ENCODE measurements around the gene WSCD2.

WSCD2 gene

GRCh38 chr12:108204117-108204987, 75.3 kb downstream of the WSCD2 start:
- Histone ChIP-seq H3K36me3 (no peaks in the 10 kb centered on the region), H3K4me1 (ENCODE audit: control insufficient read depth in 1 of 2, insufficient read depth in 1 of 2, low read depth in 1 of 2, low read length in 1 of 2) (no peaks in the 10 kb centered on the region), H3K9me3 (no peaks in the 10 kb centered on the region), H3K27me3 (peaks cover 27% of the 10 kb centered on the region), H3K4me3 (ENCODE audit: low read depth in 1 of 2, low read length in 1 of 2) (no peak overlapping the region), H3K27ac (no peak overlapping the region)
- TF ChIP-seq CTCF (IDR thresholded peaks at IDR 0.05), result no peak

- Histone ChIP-seq H3K27ac (no peak overlapping the region), H3K36me3 (no peaks in the 10 kb centered on the region), H3K27me3 (peaks cover 27% of the 10 kb centered on the region), H3K4me1 (ENCODE audit: control insufficient read depth in 1 of 2, insufficient read depth in 1 of 2, low read depth in 1 of 2, low read length in 1 of 2) (no peaks in the 10 kb centered on the region), H3K9me3 (no peaks in the 10 kb centered on the region), H3K4me3 (ENCODE audit: low read depth in 1 of 2, low read length in 1 of 2) (no peak overlapping the region)
- no peak for TF ChIP-seq CTCF (IDR thresholded peaks at IDR 0.05)
These were observed 76.8 kb downstream of the WSCD2 start for GRCh38 chr12:108205864-108206263.

GRCh38 chr12:108207791-108208730, 79.0 kb downstream of the WSCD2 start:
- Histone ChIP-seq H3K4me3 (ENCODE audit: low read depth in 1 of 2, low read length in 1 of 2) (no peak overlapping the region), H3K9me3 (no peaks in the 10 kb centered on the region), H3K27ac (no peak overlapping the region), H3K27me3 (peaks cover 16% of the 10 kb centered on the region), H3K4me1 (ENCODE audit: control insufficient read depth in 1 of 2, insufficient read depth in 1 of 2, low read depth in 1 of 2, low read length in 1 of 2) (no peaks in the 10 kb centered on the region), H3K36me3 (no peaks in the 10 kb centered on the region)
- no peak for TF ChIP-seq CTCF (IDR thresholded peaks at IDR 0.05)

- Histone ChIP-seq H3K9me3 (no peaks in the 10 kb centered on the region), H3K4me1 (ENCODE audit: control insufficient read depth in 1 of 2, insufficient read depth in 1 of 2, low read depth in 1 of 2, low read length in 1 of 2) (no peaks in the 10 kb centered on the region), H3K27ac (no peak overlapping the region), H3K27me3 (peaks cover 16% of the 10 kb centered on the region), H3K4me3 (ENCODE audit: low read depth in 1 of 2, low read length in 1 of 2) (no peak overlapping the region), H3K36me3 (no peaks in the 10 kb centered on the region)
- TF ChIP-seq CTCF (IDR thresholded peaks at IDR 0.05), result no peak
These were observed 80.9 kb downstream of the WSCD2 start for GRCh38 chr12:108210001-108210400.

GRCh38 chr12:108211157-108211556, 82.1 kb downstream of the WSCD2 start:
- Histone ChIP-seq H3K9me3 (no peaks in the 10 kb centered on the region), H3K4me1 (ENCODE audit: control insufficient read depth in 1 of 2, insufficient read depth in 1 of 2, low read depth in 1 of 2, low read length in 1 of 2) (no peaks in the 10 kb centered on the region), H3K4me3 (ENCODE audit: low read depth in 1 of 2, low read length in 1 of 2) (no peak overlapping the region), H3K36me3 (no peaks in the 10 kb centered on the region), H3K27ac (no peak overlapping the region), H3K27me3 (peaks cover 13% of the 10 kb centered on the region)
- TF ChIP-seq CTCF (IDR thresholded peaks at IDR 0.05), result no peak
